HG02885 (cell line): Measurements from ENCODE around the gene NQO2.
"Not testable (repeated sequence)": the region's sequence is repeated elsewhere in the genome, so short reads cannot be mapped to it uniquely, and the experiment has no call there.

Source experiments
- ATAC-seq: cut with Tn5 transposase; IDR thresholded peaks from one replicate; pipeline ENCODE4 v1.9.1; 2021; ENCODE audit warnings: mild to moderate bottlenecking; ENCODE audit not compliant: unreplicated experiment, poor library complexity

Gene NQO2

GRCh38 chr6:2988426-2989331 lies 11.0 kb upstream of the NQO2 start:
- ATAC-seq, result peak; percentile 76

GRCh38 chr6:2989332-2990247 lies 10.1 kb upstream of the NQO2 start:
- ATAC-seq, result peak; percentile 73

- ATAC-seq, result no peak
Measured at GRCh38 chr6:2990248-2990931, 9.3 kb upstream of the NQO2 start.

DNA sequence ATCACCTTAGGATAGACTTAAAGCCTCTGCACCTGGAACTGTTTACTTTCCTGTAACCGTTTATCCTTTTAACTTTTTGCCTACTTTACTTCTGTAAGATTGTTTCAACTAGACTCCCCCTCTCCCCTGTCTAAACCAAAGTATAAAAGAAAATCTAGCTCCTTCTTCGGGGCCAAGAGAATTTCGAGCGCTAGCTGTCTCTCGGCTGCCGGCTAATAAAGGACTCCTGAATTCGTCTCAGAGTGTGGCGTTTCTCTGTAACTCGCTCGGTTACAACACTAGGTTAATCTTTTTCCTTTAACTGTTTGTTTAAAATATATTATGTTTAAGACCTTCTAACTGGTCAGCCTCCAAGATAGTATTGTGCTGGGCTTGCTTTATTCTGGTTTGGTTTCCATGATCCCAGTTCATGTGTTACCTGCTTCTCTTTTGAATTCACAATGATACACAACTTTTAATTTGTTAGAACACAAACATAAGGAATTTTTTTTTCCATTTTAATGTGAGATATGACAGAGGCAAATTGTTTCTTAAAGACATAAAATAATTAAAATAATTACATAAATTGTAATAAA lies 8.7 kb upstream of the NQO2 start:
- ATAC-seq, result no peak

GRCh38 chr6:2992330-2992979 lies 7.2 kb upstream of the NQO2 start:
- ATAC-seq, result no peak

GRCh38 chr6:2993755-2994317 lies 5.9 kb upstream of the NQO2 start:
- ATAC-seq, result no peak

GRCh38 chr6:2998249-2998997 lies 1.3 kb upstream of the NQO2 start:
- ATAC-seq, result peak; percentile 46

DNA sequence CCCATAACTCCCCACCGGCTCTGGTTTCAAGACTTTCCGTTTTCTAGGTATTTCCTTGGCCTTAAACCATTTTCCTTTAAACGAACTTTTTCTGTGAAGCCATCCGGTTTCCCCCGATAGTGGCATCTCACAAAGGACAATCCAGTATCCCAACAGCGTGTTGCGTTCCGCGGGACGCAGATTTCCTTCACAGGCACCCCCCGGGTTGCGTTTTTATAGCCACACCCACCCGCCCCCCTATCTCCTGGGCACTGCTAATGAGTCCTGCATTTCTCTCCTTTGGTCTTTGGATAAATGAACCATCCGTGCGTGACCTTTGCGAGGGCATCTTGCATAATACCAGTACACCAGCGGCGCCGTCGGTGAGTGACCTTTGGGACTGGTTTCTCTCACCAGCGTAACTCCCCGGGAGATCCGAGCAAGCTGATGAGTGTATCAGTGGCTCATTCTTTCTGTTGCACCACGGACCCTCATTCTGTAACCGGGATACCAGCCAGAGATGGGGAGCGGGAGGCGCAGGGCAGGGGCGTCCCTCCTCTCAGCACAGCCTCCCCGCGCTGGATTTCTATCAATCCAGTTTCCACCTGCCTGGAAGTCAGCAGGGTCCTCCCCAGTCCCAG lies 586 bp upstream of the NQO2 start:
- peak; percentile 28 for ATAC-seq

DNA sequence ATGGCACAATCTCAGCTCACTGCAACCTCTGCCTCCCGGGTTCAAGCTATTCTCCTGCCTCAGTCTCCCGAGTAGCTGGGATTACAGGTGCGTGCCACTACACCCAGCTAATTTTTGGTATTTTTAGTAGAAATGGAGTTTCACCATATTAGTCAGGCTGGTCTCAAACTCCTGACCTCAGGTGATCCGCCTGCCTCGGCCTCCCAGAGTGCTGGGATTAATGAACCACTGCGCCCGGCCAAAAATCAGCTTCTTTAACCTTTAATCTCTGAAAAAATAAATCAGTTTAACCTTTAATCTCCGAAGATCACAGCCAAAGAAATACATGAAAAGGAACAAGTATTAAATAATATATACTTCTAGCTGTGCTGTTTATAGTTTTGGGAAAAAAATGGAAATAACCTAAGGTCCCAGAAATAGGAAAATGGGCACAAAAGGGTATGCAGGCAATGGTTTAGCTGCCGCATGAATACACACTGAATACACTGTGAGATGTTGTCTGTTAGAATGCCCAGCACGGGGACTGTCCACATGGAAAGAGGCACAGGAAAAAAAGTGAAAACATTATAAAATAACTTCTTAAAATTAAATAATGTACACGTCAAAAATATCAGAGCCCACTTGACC lies 1.6 kb downstream of the NQO2 start:
- no peak for ATAC-seq

GRCh38 chr6:3001773-3002293 lies 2.1 kb downstream of the NQO2 start:
- ATAC-seq, result no peak

DNA sequence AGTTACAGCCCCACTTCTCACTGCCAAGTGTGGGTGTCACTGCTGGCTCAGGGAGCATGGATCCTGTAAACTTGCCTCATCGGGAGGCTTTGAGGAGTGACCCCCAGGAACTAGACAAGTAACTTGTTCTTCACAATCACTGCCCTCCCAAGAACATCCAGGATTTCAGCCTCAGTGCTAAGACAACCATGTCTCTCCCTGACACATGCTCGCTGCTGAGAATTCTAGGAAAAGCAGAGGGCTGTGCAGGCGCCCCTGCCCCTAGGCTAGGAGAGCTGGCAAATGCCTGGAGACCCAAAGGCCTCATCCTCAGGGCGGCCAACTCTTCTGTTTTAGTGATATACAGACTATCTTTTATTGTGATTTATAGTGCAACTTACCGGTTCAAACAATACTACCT lies 3.5 kb downstream of the NQO2 start:
- ATAC-seq, result not testable (repeated sequence)

GRCh38 chr6:3005077-3005476 lies 5.4 kb downstream of the NQO2 start:
- ATAC-seq, result no peak

DNA sequence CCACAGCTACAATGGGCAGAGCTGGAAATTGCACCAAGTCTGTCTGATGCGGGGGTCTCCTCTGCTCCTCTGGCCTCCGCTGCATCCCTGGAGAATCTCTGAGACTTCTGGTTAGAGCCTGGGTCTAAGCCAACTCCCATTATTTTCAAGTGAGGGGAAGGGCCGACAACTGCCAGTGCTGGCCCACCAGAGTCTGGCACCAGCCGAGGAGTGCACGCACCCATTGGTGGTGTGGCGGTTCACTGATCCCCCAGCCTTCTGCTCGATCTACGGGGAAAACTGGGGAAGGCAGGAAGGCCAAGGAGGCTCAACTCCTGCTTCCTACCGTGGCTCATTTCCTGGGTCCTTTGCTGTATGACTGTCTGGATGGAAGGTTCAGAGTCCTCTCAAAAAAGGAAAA lies 6.2 kb downstream of the NQO2 start:
- ATAC-seq, result no peak

DNA sequence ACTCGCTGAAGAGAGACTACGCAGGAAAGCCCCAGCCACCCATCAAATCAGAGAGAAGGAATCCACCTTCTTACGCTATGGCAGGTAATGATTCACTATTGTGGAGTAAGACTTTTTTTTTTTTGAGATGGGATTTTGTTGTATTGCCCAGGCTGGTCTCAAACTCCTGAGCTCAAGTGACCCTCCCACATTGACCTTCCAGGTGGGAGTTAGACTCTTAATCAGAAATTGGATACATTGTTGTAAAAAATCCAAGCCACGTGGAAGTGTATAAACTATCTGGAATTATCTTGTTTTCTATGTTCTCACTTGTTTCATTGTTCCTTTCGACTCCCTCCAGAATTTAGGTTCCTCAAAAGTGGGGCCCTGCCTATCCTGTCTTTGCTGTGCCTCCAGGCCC lies 6.8 kb downstream of the NQO2 start:
- ATAC-seq, result no peak

DNA sequence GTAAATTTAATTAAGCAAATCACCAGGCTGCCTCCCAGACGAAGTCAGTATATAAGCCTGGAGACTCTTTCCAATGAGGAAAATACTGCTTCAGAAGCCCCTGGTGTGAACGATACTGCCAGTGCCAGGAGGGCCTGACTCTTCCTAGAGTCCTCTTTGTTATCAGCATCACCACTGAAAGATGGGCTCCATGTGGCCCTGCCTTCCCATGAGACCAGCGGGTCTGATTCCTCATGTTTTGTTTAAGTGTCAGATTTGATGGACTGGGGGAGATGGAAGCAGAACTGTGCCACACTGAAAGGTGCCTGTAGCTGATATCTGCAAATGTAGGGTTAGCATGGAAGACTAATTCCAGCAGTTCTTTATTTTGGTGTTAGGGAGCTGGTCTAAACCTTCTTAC lies 7.9 kb downstream of the NQO2 start:
- ATAC-seq, result no peak

DNA sequence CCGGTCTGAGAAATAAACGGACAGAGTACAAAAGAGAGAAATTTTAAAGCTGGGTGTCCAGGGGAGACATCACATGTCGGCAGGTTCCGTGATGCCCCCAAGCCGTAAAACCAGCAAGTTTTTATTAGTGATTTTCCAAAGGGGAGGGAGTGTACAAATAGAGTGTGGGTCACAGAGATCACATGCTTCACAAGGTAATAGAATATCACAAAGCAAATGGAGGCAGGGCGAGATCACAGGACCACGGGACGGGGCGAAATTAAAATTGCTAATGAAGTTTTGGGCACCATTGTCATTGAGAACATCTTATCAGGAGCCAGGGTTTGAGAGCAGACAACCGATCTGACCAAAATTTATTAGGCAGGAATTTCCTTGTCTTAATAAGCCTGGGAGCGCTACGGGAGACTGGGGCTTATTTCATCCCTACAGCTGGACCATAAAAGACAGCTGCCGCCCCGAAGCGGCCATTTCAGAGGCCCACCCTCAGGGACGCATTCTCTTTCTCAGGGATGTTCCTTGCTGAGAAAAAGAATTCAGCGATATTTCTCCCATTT lies 9.1 kb downstream of the NQO2 start:
- ATAC-seq, result not testable (repeated sequence)

GRCh38 chr6:3009930-3010329 lies 10.2 kb downstream of the NQO2 start:
- ATAC-seq, result no peak
